ENCODE measurements around the gene SP140L. TPM values are rescaled to one million over a fixed set of nuclear protein-coding genes. Genes with fewer than 3 reads are reported as not detected.
A peak's percentile ranks its signal among the peaks of the same experiment; 100 is the strongest.

The SP140L gene
- total and polyA plus RNA-seq, 10 of the 15 experiments (the other 5 are each of a cell fraction or from before 2014, with no cell fraction given) = 4.7 to 28.6 (median 15.0) TPM

DNA sequence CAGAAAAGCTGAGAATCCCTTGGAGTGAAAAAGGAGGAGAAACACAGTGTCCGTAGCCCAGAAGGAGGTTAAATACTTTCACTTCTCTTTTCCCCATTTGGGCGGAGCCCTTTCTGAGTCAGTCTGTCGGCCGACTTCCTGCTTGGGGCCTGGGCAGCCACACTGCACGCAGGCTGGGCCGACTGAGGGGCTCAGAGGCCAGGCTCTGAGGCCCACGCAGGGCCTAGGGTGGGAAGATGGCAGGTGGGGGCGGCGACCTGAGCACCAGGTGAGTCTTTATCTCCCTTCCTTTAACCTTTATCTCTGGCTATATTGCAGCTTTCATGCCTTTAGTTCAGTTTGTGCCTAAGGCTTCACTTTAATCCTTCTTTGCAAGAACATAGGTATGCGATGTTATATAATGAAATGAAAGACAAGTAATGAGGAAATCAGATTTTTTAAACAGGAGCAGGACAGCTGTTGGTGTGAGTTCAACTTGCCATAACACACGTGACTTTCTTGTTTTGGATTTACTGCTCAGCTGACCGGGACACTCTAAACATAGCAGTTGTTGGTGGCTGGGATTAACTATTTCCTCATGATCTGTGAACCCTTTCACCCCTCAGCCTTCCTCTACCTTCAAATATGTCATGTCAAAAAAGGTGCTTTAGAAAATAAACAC is 89.2 kb downstream of the SP140L start, which contains the start of gene SP100 (continued):
- TF ChIP-seq, protein P1, sequence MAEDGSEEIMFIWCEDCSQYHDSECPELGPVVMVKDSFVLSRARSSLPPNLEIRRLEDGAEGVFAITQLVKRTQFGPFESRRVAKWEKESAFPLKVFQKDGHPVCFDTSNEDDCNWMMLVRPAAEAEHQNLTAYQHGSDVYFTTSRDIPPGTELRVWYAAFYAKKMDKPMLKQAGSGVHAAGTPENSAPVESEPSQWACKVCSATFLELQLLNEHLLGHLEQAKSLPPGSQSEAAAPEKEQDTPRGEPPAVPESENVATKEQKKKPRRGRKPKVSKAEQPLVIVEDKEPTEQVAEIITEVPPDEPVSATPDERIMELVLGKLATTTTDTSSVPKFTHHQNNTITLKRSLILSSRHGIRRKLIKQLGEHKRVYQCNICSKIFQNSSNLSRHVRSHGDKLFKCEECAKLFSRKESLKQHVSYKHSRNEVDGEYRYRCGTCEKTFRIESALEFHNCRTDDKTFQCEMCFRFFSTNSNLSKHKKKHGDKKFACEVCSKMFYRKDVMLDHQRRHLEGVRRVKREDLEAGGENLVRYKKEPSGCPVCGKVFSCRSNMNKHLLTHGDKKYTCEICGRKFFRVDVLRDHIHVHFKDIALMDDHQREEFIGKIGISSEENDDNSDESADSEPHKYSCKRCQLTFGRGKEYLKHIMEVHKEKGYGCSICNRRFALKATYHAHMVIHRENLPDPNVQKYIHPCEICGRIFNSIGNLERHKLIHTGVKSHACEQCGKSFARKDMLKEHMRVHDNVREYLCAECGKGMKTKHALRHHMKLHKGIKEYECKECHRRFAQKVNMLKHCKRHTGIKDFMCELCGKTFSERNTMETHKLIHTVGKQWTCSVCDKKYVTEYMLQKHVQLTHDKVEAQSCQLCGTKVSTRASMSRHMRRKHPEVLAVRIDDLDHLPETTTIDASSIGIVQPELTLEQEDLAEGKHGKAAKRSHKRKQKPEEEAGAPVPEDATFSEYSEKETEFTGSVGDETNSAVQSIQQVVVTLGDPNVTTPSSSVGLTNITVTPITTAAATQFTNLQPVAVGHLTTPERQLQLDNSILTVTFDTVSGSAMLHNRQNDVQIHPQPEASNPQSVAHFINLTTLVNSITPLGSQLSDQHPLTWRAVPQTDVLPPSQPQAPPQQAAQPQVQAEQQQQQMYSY (CRISPR knock-in tag; IDR thresholded peaks at IDR 0.05) = no peak
- TF ChIP-seq CBX5 (IDR thresholded peaks at IDR 0.05; ENCODE audit: low read depth) = no peak
- no peak for TF ChIP-seq BRCA1 (IDR thresholded peaks at IDR 0.05; ENCODE audit: low read depth, low read length)
- TF ChIP-seq, protein P2, sequence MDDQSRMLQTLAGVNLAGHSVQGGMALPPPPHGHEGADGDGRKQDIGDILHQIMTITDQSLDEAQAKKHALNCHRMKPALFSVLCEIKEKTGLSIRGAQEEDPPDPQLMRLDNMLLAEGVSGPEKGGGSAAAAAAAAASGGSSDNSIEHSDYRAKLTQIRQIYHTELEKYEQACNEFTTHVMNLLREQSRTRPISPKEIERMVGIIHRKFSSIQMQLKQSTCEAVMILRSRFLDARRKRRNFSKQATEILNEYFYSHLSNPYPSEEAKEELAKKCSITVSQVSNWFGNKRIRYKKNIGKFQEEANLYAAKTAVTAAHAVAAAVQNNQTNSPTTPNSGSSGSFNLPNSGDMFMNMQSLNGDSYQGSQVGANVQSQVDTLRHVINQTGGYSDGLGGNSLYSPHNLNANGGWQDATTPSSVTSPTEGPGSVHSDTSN (IDR thresholded peaks at IDR 0.05; ENCODE audit: insufficient replicate concordance, low read depth, low read length) = no peak
- no peak for TF ChIP-seq MYB (IDR thresholded peaks at IDR 0.05; ENCODE audit: borderline replicate concordance, low read depth, low read length)
- TF ChIP-seq NR2C1 (IDR thresholded peaks at IDR 0.05) = no peak
- TF ChIP-seq CEBPB (IDR thresholded peaks at IDR 0.05; ENCODE audit: borderline replicate concordance in 1 of 2, low read depth in 2 of 2, low read length in 2 of 2) = no peak
- peak; percentile 15; the same call in 1 of the 2 replicates for TF ChIP-seq RAD21 (IDR thresholded peaks at IDR 0.05; ENCODE audit: insufficient read depth, low read depth, low read length)
- TF ChIP-seq, protein P3, sequence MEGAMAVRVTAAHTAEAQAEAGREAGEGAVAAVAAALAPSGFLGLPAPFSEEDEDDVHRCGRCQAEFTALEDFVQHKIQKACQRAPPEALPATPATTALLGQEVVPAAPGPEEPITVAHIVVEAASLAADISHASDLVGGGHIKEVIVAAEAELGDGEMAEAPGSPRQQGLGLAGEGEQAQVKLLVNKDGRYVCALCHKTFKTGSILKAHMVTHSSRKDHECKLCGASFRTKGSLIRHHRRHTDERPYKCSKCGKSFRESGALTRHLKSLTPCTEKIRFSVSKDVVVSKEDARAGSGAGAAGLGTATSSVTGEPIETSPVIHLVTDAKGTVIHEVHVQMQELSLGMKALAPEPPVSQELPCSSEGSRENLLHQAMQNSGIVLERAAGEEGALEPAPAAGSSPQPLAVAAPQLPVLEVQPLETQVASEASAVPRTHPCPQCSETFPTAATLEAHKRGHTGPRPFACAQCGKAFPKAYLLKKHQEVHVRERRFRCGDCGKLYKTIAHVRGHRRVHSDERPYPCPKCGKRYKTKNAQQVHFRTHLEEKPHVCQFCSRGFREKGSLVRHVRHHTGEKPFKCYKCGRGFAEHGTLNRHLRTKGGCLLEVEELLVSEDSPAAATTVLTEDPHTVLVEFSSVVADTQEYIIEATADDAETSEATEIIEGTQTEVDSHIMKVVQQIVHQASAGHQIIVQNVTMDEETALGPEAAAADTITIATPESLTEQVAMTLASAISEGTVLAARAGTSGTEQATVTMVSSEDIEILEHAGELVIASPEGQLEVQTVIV (IDR thresholded peaks at IDR 0.05; ENCODE audit: borderline replicate concordance, partially characterized antibody) = peak; percentile 79
- TF ChIP-seq, protein P4, sequence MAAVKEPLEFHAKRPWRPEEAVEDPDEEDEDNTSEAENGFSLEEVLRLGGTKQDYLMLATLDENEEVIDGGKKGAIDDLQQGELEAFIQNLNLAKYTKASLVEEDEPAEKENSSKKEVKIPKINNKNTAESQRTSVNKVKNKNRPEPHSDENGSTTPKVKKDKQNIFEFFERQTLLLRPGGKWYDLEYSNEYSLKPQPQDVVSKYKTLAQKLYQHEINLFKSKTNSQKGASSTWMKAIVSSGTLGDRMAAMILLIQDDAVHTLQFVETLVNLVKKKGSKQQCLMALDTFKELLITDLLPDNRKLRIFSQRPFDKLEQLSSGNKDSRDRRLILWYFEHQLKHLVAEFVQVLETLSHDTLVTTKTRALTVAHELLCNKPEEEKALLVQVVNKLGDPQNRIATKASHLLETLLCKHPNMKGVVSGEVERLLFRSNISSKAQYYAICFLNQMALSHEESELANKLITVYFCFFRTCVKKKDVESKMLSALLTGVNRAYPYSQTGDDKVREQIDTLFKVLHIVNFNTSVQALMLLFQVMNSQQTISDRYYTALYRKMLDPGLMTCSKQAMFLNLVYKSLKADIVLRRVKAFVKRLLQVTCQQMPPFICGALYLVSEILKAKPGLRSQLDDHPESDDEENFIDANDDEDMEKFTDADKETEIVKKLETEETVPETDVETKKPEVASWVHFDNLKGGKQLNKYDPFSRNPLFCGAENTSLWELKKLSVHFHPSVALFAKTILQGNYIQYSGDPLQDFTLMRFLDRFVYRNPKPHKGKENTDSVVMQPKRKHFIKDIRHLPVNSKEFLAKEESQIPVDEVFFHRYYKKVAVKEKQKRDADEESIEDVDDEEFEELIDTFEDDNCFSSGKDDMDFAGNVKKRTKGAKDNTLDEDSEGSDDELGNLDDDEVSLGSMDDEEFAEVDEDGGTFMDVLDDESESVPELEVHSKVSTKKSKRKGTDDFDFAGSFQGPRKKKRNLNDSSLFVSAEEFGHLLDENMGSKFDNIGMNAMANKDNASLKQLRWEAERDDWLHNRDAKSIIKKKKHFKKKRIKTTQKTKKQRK (IDR thresholded peaks at IDR 0.05; ENCODE audit: low read depth, low read length) = no peak
- TF ChIP-seq, protein P5, sequence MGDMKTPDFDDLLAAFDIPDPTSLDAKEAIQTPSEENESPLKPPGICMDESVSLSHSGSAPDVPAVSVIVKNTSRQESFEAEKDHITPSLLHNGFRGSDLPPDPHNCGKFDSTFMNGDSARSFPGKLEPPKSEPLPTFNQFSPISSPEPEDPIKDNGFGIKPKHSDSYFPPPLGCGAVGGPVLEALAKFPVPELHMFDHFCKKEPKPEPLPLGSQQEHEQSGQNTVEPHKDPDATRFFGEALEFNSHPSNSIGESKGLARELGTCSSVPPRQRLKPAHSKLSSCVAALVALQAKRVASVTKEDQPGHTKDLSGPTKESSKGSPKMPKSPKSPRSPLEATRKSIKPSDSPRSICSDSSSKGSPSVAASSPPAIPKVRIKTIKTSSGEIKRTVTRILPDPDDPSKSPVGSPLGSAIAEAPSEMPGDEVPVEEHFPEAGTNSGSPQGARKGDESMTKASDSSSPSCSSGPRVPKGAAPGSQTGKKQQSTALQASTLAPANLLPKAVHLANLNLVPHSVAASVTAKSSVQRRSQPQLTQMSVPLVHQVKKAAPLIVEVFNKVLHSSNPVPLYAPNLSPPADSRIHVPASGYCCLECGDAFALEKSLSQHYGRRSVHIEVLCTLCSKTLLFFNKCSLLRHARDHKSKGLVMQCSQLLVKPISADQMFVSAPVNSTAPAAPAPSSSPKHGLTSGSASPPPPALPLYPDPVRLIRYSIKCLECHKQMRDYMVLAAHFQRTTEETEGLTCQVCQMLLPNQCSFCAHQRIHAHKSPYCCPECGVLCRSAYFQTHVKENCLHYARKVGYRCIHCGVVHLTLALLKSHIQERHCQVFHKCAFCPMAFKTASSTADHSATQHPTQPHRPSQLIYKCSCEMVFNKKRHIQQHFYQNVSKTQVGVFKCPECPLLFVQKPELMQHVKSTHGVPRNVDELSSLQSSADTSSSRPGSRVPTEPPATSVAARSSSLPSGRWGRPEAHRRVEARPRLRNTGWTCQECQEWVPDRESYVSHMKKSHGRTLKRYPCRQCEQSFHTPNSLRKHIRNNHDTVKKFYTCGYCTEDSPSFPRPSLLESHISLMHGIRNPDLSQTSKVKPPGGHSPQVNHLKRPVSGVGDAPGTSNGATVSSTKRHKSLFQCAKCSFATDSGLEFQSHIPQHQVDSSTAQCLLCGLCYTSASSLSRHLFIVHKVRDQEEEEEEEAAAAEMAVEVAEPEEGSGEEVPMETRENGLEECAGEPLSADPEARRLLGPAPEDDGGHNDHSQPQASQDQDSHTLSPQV (IDR thresholded peaks at IDR 0.05) = no peak
- TF ChIP-seq EP300 (IDR thresholded peaks at IDR 0.05; ENCODE audit: borderline replicate concordance in 1 of 2, control insufficient read depth in 1 of 2, low read depth in 2 of 2, low read length in 2 of 2) = peak in 1 of 2 experiments; percentile 72; a peak in 2 of 4 replicates

Data from GM12878 (cell line).